Psoas muscle (tissue), 8 donors: ENCODE measurements around the gene ANKRD11. TPM values are rescaled to one million over a fixed set of nuclear protein-coding genes. Genes with fewer than 3 reads are reported as not detected.

Experiments used
- ATAC-seq, 4 donors: fragments of 200-7000 bp; cut with Tn5 transposase; one replicate each; pipeline ENCODE4 v1.9.1; 2020; ENCODE audit warnings: moderate library complexity in 3 of 4, mild to moderate bottlenecking in 2 of 4
- DNase-seq, 2 donors: peaks; one replicate each; pipeline ENCODE4 v3.0.0-alpha.2; 2020
- H3K27ac ChIP-seq: fragments of 200-600 bp; one replicate; pipeline ENCODE4 v1.8.0; 2022
- H3K27me3 ChIP-seq, 3 donors: fragments of 200-600 bp in 1 of 3; one replicate each; pipeline versions ENCODE4 v1.6.1 to v1.8.0; 2013 to 2022; ENCODE audit warnings: low read length in 2 of 3, mild to moderate bottlenecking in 2 of 3, moderate library complexity in 1 of 3; ENCODE audit not compliant: insufficient read depth in 3 of 3
- H3K36me3 ChIP-seq, 2 donors: fragments of 200-600 bp in 1 of 2; one replicate each; pipeline versions ENCODE4 v1.6.1 to v1.8.0; 2013 to 2022; ENCODE audit warnings: low read depth in 1 of 2, mild to moderate bottlenecking in 1 of 2, moderate library complexity in 1 of 2; ENCODE audit not compliant: insufficient read depth in 1 of 2
- H3K4me1 ChIP-seq: fragments of 200-600 bp; one replicate; pipeline ENCODE4 v1.8.0; 2022
- H3K4me3 ChIP-seq: fragments of 200-600 bp; one replicate; pipeline ENCODE4 v1.8.0; 2022; ENCODE audit warnings: mild to moderate bottlenecking
- H3K9me3 ChIP-seq: fragments of 200-600 bp; one replicate; pipeline ENCODE4 v1.8.0; 2022
- CTCF ChIP-seq: fragments of 200-600 bp; IDR thresholded peaks from one replicate; pipeline ENCODE4 v1.8.0; 2022; ENCODE audit warnings: antibody characterized with exemption
- WGBS, 3 donors: extraction: QIAGEN DNeasy Blood & Tissue Kit; methylation state at CpG; one replicate each; pipeline versions ENCODE4 v1.1.6 to v1.1.7; 2013; 5-methylcytosine and 5-hydroxymethylcytosine counted together
- intact Hi-C, 2 donors: fragments of 100-400 bp; cut with DNase I; formaldehyde crosslinking; loops; one replicate each; pipeline versions ENCODE4 v1.11.0 to v1.14.2; 2022
- polyA plus RNA-seq, 3 donors: library from polyadenylated mRNA; stranded (reverse); fragments of 200-250 nt; gene quantifications; one replicate each; pipeline ENCODE4 v1.2.3, GENCODE V29; 2013
- total RNA-seq, 4 donors: library from RNA; stranded (reverse); fragmentation: NEBNext Ultra II Directional in 2 of 4; extraction: Animal tissue kit (Norgen Biotek cat#: 25700) in 2 of 4; gene quantifications; one replicate each; pipeline versions ENCODE4 v1.2.1 to v1.2.4, GENCODE V29; 2021 to 2023
- donor health status: healthy with polysubstance abuse.
- donor health status: DM: no; HTN: no; CAD: no; lungs with moderate emphysema.
- donor health status: Bipolar disorder and iron deficiency.
- donor health status: healthy.
- donor health status: DM: yes; HTN: yes; CAD: no.
- donor health status: DM: no; HTN: no; CAD: no.
- donor health status: DM: no; HTN: no; CAD: no.
- donor health status: DM: yes; HTN: yes; CAD: no.

The ANKRD11 gene
- total and polyA plus RNA-seq, 7 donors, result 22.3 to 72.8 (median 57.2) TPM

DNA sequence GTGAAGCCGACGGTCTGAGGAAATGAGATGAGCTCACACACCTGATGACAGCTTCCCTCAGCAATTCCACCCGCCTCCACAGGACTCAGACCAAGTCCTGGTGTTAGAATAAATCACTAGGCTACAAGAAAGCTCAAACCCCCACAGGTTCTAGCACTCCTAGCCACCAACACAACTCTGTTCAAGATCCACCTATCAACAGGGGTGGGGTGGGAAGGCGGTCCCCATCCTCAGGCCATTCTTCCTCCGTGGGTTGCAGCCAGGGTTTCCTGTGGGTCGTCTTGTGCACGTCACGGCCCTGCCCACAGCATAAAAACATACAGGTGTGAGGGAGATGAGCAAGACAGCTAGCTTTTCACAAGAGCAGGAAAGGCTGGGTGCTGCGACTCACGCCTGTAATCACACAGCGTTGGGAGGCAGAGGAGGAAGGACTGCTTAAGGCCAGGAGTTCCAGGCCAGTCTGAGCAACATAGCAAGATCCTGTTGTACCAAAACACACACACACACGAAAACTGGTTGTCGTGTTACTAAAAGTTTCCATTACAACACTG lies 81.1 kb downstream of the ANKRD11 start:
- DNase-seq, result no peak
- H3K4me3 ChIP-seq, result no peak overlapping the region
- no peaks in the 10 kb centered on the region for H3K36me3 ChIP-seq
- no peaks in the 10 kb centered on the region for H3K27me3 ChIP-seq
- no peak for ATAC-seq
- H3K9me3 ChIP-seq, result no peaks in the 10 kb centered on the region
- intact Hi-C loops, result no loop called here
- peaks cover 92% of the 10 kb centered on the region for H3K4me1 ChIP-seq
- WGBS, 3 donors, result 63 to 67% (median 65%) methylated on average over 13 of the region's 13 CpGs
- H3K27ac ChIP-seq, result peak overlapping the region; percentile 83
- no peak for TF ChIP-seq CTCF

DNA sequence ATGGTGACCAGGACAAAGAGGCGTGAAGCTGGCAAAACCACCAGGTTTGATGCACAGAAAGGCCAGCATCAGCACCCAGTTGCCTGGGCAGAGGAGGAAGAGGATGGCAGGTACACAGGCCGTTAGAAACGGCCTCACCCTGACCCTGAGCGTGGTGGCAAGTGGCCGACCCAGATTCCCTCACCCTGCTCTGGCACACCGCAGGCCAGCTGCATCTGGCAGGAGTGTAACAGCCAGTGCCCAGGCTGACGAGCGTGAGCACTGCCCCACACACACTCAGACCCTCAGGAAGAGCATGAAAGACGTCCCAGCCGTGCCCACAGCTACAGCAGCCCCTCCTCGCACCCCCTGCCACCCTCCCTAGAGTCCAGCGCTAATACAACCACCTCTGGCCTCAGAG lies 82.0 kb downstream of the ANKRD11 start:
- ATAC-seq (peak; percentile 66 to 77 (median 69)), DNase-seq (peak; percentile 48 to 83)
- Histone ChIP-seq H3K4me3 (no peak overlapping the region), H3K9me3 (no peaks in the 10 kb centered on the region), H3K36me3 (no peaks in the 10 kb centered on the region), H3K27ac (peak overlapping the region; percentile 83), H3K4me1 (peaks cover 92% of the 10 kb centered on the region), H3K27me3 (no peaks in the 10 kb centered on the region)
- 23 to 29% (median 29%) methylated on average over 12 of the region's 12 CpGs for WGBS, 3 donors
- intact Hi-C loops, result no loop called here
- no peak for TF ChIP-seq CTCF

- peak in 3 of 4 donors; percentile 19 to 50 (median 37) for ATAC-seq
- H3K4me1 ChIP-seq, result peaks cover 90% of the 10 kb centered on the region
- H3K9me3 ChIP-seq, result no peaks in the 10 kb centered on the region
- no peaks in the 10 kb centered on the region for H3K36me3 ChIP-seq
- H3K27me3 ChIP-seq, result no peaks in the 10 kb centered on the region
- intact Hi-C loops, result no loop called here
- DNase-seq, result peak; percentile 63 to 77
- TF ChIP-seq CTCF, result no peak
- H3K4me3 ChIP-seq, result no peak overlapping the region
- peak overlapping the region; percentile 83 for H3K27ac ChIP-seq
- 41 to 57% (median 49%) methylated on average over 5 of the region's 5 CpGs for WGBS, 3 donors
These were observed 82.4 kb downstream of the ANKRD11 start for GRCh38 chr16:89407925-89408300.

DNA sequence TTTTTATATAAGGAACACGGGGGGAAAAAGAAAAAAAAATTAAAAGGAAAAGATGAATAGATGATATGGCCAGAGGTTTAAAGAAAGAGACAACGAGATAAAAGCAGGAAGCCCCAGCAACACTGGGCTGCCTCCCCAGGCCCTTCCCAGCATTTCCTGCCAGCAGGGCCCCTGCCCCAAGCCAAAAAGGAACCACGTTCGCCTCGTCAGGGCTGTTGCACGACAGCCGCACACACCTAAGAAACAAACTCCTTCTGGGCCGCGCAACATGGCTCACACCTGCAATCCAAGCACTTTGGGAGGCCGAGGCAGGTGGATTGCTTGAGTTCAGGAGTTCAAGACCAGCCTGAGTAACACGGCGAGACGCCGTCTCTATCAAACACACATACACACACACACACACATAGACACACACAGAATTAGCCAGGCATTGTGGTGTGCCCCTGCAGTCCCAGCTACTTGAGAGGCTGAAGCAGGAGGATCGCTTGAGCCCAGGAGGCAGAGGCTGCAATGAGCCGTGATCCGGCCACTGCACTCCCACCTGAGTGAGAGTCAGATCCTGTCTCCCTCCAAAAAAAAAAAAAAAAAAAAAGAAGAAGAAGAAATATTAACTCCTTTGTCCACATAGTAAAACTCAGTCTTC lies 83.0 kb downstream of the ANKRD11 start:
- no peak for DNase-seq
- H3K27me3 ChIP-seq, result no peaks in the 10 kb centered on the region
- H3K4me1 ChIP-seq, result peaks cover 85% of the 10 kb centered on the region
- no peaks in the 10 kb centered on the region for H3K9me3 ChIP-seq
- no peak for ATAC-seq
- intact Hi-C loops, result no loop called here
- WGBS, 3 donors, result 53 to 74% (median 71%) methylated on average over 17 of the region's 17 CpGs
- H3K36me3 ChIP-seq, result no peaks in the 10 kb centered on the region
- H3K4me3 ChIP-seq, result no peak overlapping the region
- peak overlapping the region; percentile 83 for H3K27ac ChIP-seq
- TF ChIP-seq CTCF, result no peak
